ENCODE data around the gene ABCF3.
A peak's percentile ranks its signal among the peaks of the same experiment; 100 is the strongest.

Gene ABCF3

DNA sequence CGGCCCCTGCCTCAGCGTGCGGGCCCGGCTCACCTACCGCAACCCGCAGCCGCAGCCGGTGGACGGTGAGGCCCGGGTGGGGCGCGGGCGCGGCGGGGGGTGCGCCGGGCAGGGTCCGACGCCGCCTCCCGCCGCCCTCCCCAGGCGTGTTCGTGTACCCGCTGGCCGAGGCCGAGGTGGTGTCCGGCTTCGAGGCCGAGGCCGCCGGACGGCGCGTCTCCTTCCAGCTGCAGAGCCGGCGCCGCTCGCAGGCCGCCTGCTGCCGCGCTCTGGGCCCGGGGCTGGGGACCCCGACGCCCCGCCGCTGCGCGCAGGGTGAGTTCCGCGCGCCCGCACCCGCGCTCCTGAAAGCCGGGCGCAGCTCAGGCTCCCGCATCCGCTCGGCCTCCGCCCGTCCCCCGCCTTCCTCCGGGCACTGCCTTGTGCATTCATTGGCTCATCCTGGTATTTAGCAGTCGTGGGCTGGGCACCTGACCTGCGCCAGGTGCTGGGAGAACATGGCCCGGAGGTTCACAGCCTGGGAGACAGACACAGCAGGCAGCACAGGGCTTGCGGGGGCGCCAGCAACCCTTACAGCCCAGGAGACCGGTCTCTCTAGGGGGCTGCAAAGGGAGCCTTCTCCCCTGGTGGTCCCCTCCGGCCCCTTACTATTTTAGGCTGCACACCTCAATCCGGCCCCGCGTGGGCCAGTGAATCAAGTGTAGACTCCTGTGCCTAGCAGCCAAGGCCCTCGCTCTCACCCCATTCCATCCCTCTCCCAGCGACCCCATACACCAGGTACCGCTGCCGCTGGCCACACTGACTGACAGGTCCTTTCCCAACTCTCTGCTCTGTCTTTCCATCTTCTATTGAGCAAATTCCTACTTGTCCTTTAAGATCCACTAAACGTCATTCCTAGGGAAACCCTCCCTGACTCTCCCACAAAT lies 44.9 kb downstream of the ABCF3 start:
- no peak for DNase-seq (ENCODE audit: low read depth)
- TF ChIP-seq, protein P1, sequence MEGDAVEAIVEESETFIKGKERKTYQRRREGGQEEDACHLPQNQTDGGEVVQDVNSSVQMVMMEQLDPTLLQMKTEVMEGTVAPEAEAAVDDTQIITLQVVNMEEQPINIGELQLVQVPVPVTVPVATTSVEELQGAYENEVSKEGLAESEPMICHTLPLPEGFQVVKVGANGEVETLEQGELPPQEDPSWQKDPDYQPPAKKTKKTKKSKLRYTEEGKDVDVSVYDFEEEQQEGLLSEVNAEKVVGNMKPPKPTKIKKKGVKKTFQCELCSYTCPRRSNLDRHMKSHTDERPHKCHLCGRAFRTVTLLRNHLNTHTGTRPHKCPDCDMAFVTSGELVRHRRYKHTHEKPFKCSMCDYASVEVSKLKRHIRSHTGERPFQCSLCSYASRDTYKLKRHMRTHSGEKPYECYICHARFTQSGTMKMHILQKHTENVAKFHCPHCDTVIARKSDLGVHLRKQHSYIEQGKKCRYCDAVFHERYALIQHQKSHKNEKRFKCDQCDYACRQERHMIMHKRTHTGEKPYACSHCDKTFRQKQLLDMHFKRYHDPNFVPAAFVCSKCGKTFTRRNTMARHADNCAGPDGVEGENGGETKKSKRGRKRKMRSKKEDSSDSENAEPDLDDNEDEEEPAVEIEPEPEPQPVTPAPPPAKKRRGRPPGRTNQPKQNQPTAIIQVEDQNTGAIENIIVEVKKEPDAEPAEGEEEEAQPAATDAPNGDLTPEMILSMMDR (IDR thresholded peaks at IDR 0.05; ENCODE audit: control insufficient read depth, extremely low read depth, insufficient read depth): no peak
- H3K4me3 ChIP-seq (ENCODE audit: low read depth, low read length): no peak overlapping the region

DNA sequence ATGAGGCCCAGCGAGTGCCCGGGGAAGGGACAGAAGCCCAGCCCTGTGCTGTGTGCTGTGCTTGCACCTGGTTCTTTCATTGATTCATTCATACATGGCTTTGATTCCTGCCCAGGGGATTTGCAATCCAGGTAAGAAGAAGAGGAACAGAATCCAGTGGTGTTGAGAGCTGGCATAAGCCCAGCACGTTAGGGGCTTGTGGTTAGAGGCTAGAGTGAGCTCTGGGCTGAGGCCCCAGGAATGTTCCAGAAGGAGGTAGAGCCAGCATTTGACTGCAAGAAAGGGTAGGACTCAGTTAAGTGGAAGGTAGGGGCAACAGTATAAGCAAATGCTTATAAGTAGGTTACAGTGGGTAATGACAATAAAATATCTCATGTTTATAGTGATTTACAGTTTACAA lies 45.7 kb downstream of the ABCF3 start:
- TF ChIP-seq, protein P1 (IDR thresholded peaks at IDR 0.05; ENCODE audit: control insufficient read depth, extremely low read depth, insufficient read depth): no peak
- no peak overlapping the region for H3K4me3 ChIP-seq (ENCODE audit: low read depth, low read length)
- no peak for DNase-seq (ENCODE audit: low read depth)

DNA sequence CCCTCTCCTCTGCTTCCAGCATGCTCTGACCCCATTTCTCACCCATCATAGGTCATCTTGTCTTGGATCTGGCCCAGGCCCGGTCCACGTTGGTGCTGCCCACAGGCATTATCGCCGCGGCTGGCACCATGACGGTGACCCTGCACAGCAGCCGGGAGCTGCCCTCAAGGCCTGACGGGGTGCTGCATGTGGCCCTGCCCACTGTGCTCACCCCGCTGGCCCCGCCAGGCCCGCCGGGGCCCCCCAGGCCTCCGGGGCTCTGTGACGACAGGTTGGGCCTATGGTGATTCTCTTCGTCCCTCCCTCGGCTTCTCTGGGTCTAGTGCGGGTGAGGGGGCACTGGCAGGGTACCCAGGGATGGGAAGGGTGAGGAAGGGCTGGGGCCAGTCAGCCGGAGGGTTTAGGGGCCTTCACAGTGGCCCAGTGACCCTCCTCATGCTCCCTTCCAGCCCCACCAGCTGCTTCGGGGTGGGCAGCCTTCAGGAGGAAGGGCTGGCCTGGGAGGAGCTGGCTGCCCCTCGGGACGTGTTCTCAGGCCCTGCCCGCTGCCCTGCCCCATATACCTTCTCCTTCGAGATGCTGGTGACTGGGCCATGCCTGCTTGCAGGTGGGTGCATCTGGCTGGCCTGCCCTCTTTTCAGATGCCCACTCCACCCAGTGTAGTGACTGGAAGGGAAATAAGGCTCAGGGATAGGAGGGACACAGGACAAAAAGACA lies 47.3 kb downstream of the ABCF3 start:
- no peak for DNase-seq (ENCODE audit: low read depth)
- no peak overlapping the region for H3K4me3 ChIP-seq (ENCODE audit: low read depth, low read length)
- TF ChIP-seq, protein P1 (IDR thresholded peaks at IDR 0.05; ENCODE audit: control insufficient read depth, extremely low read depth, insufficient read depth): no peak

DNA sequence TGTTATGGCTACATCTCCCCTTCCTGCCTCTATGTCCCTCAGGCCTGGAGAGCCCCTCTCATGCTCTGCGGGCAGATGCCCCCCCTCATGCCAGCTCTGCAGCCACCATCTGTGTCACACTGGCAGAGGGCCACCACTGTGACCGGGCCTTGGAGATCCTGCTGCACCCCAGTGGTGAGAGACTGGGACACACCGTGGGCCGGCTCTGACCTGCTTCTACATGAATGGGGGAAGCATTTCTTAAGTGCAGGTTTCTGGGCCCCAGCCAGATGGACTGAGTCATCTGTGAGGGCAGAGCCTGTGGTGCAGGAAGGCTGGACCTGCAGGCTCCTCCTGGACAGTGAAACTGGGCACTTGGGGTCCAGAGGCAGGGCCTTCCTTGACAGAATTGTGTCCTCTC lies 48.2 kb downstream of the ABCF3 start:
- TF ChIP-seq, protein P1 (IDR thresholded peaks at IDR 0.05; ENCODE audit: control insufficient read depth, extremely low read depth, insufficient read depth): 0 out of 2 replicates have a peak, but pooled peaks have one; percentile 21
- no peak for DNase-seq (ENCODE audit: low read depth)
- no peak overlapping the region for H3K4me3 ChIP-seq (ENCODE audit: low read depth, low read length)

DNA sequence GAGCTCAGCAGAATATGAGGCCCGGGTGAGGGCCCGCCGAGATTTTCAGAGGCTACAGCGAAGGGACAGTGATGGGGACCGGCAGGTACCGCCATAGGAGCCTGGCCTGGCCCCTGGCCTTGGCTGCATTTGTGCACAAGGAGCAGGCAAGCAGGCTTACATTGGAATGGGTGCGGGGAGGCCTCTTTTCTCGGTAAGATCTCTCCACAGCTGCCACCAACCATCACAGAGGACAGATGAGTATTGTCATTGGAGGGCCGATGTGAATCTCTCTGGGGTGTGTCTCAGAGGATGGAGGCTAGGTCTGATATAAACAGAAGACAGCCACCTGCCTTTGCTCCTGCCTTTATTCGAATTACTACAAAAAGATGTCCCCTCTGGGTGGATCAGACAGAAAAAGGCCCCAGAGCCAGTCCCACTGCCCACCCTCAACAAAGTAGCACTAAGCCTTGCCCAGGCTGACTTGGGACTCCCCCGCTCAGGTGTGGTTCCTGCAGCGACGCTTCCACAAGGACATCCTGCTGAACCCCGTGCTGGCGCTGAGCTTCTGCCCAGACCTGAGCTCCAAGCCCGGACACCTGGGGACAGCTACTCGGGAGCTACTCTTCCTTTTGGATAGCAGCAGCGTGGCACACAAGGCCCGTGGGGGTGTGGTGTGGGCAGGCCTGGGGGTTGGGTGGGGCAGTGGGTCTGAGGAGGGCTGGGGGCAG lies 48.8 kb downstream of the ABCF3 start:
- no peak overlapping the region for H3K4me3 ChIP-seq (ENCODE audit: low read depth, low read length)
- TF ChIP-seq, protein P1 (IDR thresholded peaks at IDR 0.05; ENCODE audit: control insufficient read depth, extremely low read depth, insufficient read depth): no peak
- DNase-seq (ENCODE audit: low read depth): no peak

DNA sequence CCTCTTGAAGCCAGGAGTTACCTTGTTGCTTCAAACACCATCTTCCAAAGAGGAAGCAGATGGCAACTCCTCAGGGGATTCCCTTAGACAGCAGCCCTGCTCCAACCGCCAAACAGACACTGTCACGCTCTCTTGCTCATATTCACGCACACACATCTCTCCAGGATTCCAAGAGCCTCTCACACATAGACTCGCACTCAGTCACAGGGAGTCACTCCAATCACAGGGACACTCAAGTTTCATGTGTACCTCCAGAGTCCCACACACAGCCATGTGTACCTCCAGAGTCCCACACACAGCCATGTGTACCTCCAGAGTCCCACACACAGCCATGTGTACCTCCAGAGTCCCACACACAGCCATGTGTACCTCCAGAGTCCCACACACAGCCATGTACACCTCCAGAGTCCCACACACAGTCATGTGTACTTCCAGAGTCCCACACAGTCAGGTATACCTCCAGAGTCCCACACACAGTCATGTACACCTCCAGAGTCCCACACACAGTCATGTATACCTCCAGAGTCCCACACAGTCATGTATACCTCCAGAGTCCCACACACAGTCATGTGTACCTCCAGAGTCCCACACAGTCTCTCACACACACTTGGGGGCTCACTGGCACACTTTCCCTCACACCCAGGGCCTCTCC lies 49.5 kb downstream of the ABCF3 start:
- H3K4me3 ChIP-seq (ENCODE audit: low read depth, low read length): no peak overlapping the region
- TF ChIP-seq, protein P1 (IDR thresholded peaks at IDR 0.05; ENCODE audit: control insufficient read depth, extremely low read depth, insufficient read depth): no peak
- no peak for DNase-seq (ENCODE audit: low read depth)

Data from LNCaP clone FGC (cell line).